ENCODE results near the gene USP36. TPM values are rescaled to one million over a fixed set of nuclear protein-coding genes. Genes with fewer than 3 reads are reported as not detected.
"Not testable (repeated sequence)": the region's sequence is repeated elsewhere in the genome, so short reads cannot be mapped to it uniquely, and the experiment has no call there.

USP36 gene
- total RNA-seq, 1 experiment from 2014 or later, result 113 TPM

- no peak overlapping the region for H3K4me3 ChIP-seq (ENCODE audit: low read depth in 2 of 2, low read length in 2 of 2)
- in situ Hi-C loops (cut with HindIII; ENCODE audit: low pct_unique_long_range_greater_than_20kb, low sequenced_read_pairs), result no loop called here
Observed at GRCh38 chr17:78870621-78871020, 30.0 kb upstream of the USP36 start.

GRCh38 chr17:78868391-78868790, 27.8 kb upstream of the USP36 start:
- ChIA-PET CTCF (no interaction called here), POLR2A (interaction anchor here (0.5 kb wide), 1 partner anchor 83 kb away, joined by 4 read pairs; no protein-coding TSS in a partner anchor)
- ATAC-seq, result no peak
- intact Hi-C loops (cut with micrococcal nuclease; ENCODE audit: unreplicated experiment) (no loop called here), in situ Hi-C loops (cut with HindIII; ENCODE audit: low pct_unique_long_range_greater_than_20kb, low sequenced_read_pairs) (no loop called here)
- H3K36me3 ChIP-seq (ENCODE audit: control insufficient read depth, insufficient read depth, low read length), result no peaks in the 10 kb centered on the region
- no TSS peak for BruUV-seq (replicated peaks)
- H3K27me3 ChIP-seq (ENCODE audit: control insufficient read depth, insufficient read depth, low read length), result no peaks in the 10 kb centered on the region
- no peak overlapping the region for H3K4me3 ChIP-seq (ENCODE audit: low read depth in 2 of 2, low read length in 2 of 2)
- H3K4me1 ChIP-seq (ENCODE audit: control insufficient read depth, insufficient read depth, low read length), result 0 out of 2 replicates have a peak, but pooled peaks cover 5% of the 10 kb centered on the region
- no peaks in the 10 kb centered on the region for H3K9me3 ChIP-seq (ENCODE audit: control insufficient read depth, insufficient read depth, low read depth, low read length)
- TF ChIP-seq CTCF (IDR thresholded peaks at IDR 0.05), result no peak
- TF ChIP-seq SIN3A (IDR thresholded peaks at IDR 0.05; ENCODE audit: borderline replicate concordance, insufficient read depth, low read depth, low read length), result no peak
- no peak for TF ChIP-seq POLR2AphosphoS5 (IDR thresholded peaks at IDR 0.05; ENCODE audit: low read depth, low read length)
- TF ChIP-seq TCF7L2 (IDR thresholded peaks at IDR 0.05; ENCODE audit: low read depth, low read length), result no peak
- no peak for TF ChIP-seq REST (IDR thresholded peaks at IDR 0.05; ENCODE audit: insufficient read depth in 1 of 2, low read depth in 2 of 2, low read length in 1 of 2)
- no peak for DNase-seq (ENCODE audit: low read depth, low spot score)
- H3K27ac ChIP-seq (ENCODE audit: low read length), result no peak overlapping the region

More at GRCh38 chr17:78870621-78871020, 30.0 kb upstream of the USP36 start:
- Histone ChIP-seq H3K9me3 (ENCODE audit: control insufficient read depth, insufficient read depth, low read depth, low read length) (no peaks in the 10 kb centered on the region), H3K4me1 (ENCODE audit: control insufficient read depth, insufficient read depth, low read length) (peaks cover 5% of the 10 kb centered on the region; the same call in 1 of the 2 replicates), H3K36me3 (ENCODE audit: control insufficient read depth, insufficient read depth, low read length) (no peaks in the 10 kb centered on the region), H3K27me3 (ENCODE audit: control insufficient read depth, insufficient read depth, low read length) (no peaks in the 10 kb centered on the region), H3K27ac (ENCODE audit: low read length) (no peak overlapping the region)
- ChIA-PET POLR2A (no interaction called here), CTCF (no interaction called here)
- DNase-seq (ENCODE audit: low read depth, low spot score) (no peak), ATAC-seq (no peak)
- intact Hi-C loops (cut with micrococcal nuclease; ENCODE audit: unreplicated experiment), result no loop called here
- no TSS peak for BruUV-seq (replicated peaks)
- TF ChIP-seq CTCF (IDR thresholded peaks at IDR 0.05), result no peak
- TF ChIP-seq REST (IDR thresholded peaks at IDR 0.05; ENCODE audit: insufficient read depth in 1 of 2, low read depth in 2 of 2, low read length in 1 of 2), result no peak
- TF ChIP-seq SIN3A (IDR thresholded peaks at IDR 0.05; ENCODE audit: borderline replicate concordance, insufficient read depth, low read depth, low read length), result no peak
- TF ChIP-seq TCF7L2 (IDR thresholded peaks at IDR 0.05; ENCODE audit: low read depth, low read length), result no peak
- no peak for TF ChIP-seq POLR2AphosphoS5 (IDR thresholded peaks at IDR 0.05; ENCODE audit: low read depth, low read length)

GRCh38 chr17:78867046-78867445, 26.4 kb upstream of the USP36 start:
- in situ Hi-C loops (cut with HindIII; ENCODE audit: low pct_unique_long_range_greater_than_20kb, low sequenced_read_pairs); H3K27me3 ChIP-seq (ENCODE audit: control insufficient read depth, insufficient read depth, low read length); POLR2A ChIA-PET; ATAC-seq; H3K4me1 ChIP-seq (ENCODE audit: control insufficient read depth, insufficient read depth, low read length); H3K36me3 ChIP-seq (ENCODE audit: control insufficient read depth, insufficient read depth, low read length); H3K9me3 ChIP-seq (ENCODE audit: control insufficient read depth, insufficient read depth, low read depth, low read length); H3K4me3 ChIP-seq (ENCODE audit: low read depth in 2 of 2, low read length in 2 of 2); DNase-seq (ENCODE audit: low read depth, low spot score); H3K27ac ChIP-seq (ENCODE audit: low read length); BruUV-seq (replicated peaks): not testable (repeated sequence)
- intact Hi-C loops (cut with micrococcal nuclease; ENCODE audit: unreplicated experiment), result loop anchor here (2.0 kb wide), 1 partner anchor 104 kb away; no protein-coding TSS in a partner anchor
- CTCF ChIA-PET, result interaction anchor here (0.7 to 2.3 kb wide), 2 partner anchors 101 to 104 kb away, joined by 3 to 33 read pairs; no protein-coding TSS in a partner anchor
